ENCODE data around the gene IFT122.

- TF ChIP-seq CTCF (IDR thresholded peaks at IDR 0.05) (no peak), EP300 (IDR thresholded peaks at IDR 0.05) (no peak), POLR2A (IDR thresholded peaks at IDR 0.05) (no peak)
These were observed 112.4 kb downstream of the IFT122 start for GRCh38 chr3:129552287-129553050.
